ENCODE results near the gene SLC48A1.

DNA sequence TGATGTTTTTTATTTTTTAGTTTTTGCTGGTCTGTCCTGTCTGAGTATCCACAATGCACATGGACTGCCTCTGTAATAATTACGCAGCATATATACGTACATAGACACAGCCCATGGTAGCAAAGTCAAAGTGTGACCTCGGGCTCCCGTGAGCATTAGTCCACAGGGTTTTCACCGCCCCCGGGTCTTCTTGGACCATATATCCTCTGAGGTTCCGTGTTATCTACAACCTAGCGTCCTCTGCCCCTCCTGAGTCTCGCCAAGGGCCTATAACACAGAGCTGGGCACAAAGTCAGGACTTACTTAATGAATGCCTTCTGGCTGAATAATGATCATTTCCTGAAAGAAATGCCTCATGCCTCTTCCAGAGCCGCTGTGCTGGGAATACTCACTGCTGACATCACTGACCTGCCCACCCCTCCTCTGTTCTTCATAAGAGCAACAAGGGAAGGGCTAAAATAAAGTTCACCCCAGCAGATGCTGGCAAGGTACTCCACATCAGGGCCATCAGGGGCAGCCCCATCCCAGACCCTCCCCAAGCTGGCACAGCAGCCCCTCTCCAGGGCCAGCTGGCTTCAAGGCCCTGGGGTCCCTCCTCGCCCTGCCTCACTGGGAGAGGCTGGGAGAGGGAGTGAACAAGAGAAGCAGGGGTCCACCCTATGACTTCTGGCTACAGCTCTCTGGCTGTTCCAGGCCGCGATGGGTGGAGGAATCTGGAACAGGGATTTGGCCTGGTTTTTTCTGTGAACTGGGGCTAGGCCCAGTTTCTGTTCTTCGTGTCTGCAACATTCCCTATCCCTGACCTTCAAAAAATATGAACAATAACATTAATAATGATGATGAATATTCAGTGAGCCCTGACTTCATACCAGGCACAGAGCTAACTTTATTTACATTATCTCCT, 38.8 kb downstream of the SLC48A1 start:
- TF ChIP-seq POLR2A (IDR thresholded peaks at IDR 0.05) (no peak), CTCF (IDR thresholded peaks at IDR 0.05) (no peak)
